ENCODE results near the gene NBPF12. TPM values are rescaled to one million over a fixed set of nuclear protein-coding genes. Genes with fewer than 3 reads are reported as not detected.

Gene NBPF12
- total and polyA plus RNA-seq, 2 of the 13 experiments (the other 11 are each of a cell fraction or from before 2014, with no cell fraction given): 4.6 to 6.4 TPM

Other genes with a start within 250 kb of the NBPF12 start
- 43.3 and 44.0 TPM in 2 replicates for gene PRKAB2, start 234.1 kb downstream of the NBPF12 start, total RNA-seq (2016; rRNA removed; fragmentation: Illumina TruSeq; extraction: Trizol)
- gene PRKAB2, start 234.1 kb downstream of the NBPF12 start, polyA plus RNA-seq (2011; rRNA removed): 97.3 and 118 TPM in 2 replicates

Data from HepG2 (cell line).